LNCAP (cell line): ENCODE results near the gene SPRYD4.

Source experiments
- TF ChIP-seq, protein P1 (sequence below): fragments of 450-650 bp; IDR thresholded peaks from 2 replicates; pipeline ENCODE4 v1.5.1; 2017; ENCODE audit warnings: mild to moderate bottlenecking

Gene SPRYD4

DNA sequence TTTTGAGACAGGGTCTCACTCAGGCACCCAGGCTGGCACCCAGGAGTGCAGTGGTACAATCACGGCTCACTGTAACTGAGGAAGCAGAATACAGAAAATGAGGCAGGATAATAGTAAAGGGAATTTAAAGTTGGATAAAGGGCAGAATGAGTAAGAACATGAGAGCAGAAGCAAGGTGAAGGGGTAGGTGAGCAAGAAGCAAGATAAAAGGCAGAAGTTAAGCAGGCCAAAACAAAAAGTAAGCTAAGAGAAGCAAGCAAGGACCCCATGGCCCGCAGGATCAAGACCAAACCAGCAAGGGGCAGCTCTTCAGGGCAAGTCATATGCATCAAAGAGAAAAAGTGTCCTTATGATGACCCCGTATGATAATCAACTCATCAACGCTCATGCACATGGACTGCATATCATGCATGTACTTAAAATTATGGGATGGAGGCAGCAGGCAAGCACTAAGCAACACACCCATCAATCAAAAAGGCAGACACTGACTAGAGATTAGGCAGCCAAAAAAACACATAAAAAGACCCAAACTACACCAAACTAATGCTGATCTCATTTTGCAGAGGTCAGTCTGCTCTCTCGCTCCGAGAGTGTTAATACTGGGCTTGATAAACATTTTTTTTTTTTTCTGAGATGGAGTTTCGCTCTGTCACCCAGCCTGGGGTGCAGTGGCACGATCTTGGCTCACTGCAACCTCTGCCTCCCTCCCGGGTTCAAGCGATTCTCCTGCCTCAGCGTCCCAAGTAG is 30.8 kb upstream of the SPRYD4 start:
- TF ChIP-seq, protein P1, sequence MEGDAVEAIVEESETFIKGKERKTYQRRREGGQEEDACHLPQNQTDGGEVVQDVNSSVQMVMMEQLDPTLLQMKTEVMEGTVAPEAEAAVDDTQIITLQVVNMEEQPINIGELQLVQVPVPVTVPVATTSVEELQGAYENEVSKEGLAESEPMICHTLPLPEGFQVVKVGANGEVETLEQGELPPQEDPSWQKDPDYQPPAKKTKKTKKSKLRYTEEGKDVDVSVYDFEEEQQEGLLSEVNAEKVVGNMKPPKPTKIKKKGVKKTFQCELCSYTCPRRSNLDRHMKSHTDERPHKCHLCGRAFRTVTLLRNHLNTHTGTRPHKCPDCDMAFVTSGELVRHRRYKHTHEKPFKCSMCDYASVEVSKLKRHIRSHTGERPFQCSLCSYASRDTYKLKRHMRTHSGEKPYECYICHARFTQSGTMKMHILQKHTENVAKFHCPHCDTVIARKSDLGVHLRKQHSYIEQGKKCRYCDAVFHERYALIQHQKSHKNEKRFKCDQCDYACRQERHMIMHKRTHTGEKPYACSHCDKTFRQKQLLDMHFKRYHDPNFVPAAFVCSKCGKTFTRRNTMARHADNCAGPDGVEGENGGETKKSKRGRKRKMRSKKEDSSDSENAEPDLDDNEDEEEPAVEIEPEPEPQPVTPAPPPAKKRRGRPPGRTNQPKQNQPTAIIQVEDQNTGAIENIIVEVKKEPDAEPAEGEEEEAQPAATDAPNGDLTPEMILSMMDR: no peak

DNA sequence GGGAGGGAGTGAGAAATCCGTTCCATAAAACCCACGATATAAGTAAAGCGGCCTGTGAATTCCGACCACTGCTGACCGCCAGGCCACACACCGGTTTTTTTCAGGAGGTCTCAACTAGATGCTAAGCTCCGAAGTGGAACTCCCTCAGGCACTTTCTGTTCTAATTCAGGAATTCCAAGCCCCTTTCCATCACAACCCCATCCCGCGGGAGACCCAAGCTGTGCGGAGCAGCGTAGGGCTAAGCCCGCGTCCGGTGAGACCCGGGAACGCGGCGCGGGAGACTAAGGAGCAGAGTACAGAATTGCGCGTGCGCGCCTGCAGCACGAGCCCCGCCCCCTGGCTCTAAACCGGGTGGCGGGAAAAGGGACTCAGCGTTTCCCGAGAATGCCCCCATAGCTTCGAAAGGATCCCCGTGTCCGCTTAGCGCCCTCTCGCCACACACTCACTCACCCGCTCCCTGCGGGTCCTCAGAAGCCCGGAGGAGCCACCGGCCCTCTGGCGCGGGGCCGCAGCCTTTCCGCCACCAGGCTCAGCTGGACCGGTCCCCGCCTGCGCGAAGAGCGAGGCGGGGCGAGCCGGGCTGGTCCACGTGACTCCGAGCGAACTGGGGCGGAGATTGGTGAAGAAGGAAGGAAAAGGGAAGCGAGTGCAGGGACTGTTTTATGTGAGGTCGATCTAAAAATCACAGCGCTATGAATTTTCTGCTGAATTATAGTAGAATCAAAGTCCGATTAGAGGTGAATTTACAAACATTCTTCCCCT is 19.3 kb upstream of the SPRYD4 start, which contains the start of gene TIMELESS:
TIMELESS (minus strand) TSS at position 567 of the 762 bp plus-strand sequence. CDS start 15,256 bp downstream, outside the sequence.
- TF ChIP-seq, protein P1: no peak

DNA sequence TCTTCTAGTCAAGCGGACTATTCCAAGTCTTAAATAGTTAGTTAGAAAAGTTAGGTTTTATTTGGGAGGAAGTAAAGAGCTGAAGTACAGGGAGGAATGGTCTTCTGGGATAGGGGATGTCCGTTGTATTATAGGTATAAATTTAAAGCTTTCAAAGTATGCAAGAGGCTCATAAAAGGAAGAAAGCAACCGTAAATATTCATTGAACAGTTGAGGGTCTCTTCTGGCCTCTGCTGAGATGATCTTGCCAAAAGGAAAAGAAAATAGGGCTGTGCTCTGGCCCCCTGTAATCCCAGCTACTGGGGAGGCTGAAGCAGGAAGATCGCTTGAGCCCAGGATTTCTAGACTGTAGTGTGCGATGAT is 18.8 kb upstream of the SPRYD4 start:
- TF ChIP-seq, protein P1: no peak

DNA sequence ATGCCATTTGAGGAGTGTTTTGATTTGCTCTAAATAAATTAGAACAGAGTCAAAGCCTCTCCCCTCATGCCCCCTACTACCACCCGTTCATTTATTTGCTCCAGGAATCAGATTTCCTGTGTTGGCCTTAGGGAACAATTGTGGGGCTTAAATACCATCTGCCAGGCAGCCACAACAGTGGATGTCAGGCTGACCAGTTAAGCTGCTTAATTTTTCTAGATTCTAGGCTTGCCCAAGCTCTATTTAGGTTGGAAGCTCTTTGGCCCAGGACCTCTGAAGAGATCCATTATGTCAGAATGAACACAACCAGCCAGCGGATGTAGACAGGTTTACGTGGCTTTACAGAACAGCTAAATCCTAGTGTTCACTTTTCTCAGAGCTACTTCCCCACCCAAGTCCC is 18.1 kb upstream of the SPRYD4 start:
- TF ChIP-seq, protein P1: no peak

DNA sequence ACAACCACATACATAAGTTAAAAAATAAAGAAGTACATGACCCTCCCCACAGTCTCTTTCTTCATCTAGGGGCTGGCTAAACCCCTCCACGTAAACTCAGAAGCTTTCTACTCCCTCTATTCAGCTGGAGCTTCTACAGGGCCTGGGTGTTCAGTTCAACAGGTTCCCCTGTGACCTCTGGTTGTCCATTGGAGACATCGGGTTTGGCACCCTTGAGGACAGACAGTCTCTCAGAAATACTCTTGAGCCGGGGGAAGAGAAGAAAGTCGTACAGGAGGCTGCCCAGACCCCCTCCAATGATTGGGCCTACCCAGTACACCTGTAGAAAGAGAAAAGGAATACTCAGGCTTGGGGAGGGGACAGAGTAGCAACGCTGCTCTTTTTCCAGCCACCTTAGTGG is 17.2 kb upstream of the SPRYD4 start:
- TF ChIP-seq, protein P1: no peak

DNA sequence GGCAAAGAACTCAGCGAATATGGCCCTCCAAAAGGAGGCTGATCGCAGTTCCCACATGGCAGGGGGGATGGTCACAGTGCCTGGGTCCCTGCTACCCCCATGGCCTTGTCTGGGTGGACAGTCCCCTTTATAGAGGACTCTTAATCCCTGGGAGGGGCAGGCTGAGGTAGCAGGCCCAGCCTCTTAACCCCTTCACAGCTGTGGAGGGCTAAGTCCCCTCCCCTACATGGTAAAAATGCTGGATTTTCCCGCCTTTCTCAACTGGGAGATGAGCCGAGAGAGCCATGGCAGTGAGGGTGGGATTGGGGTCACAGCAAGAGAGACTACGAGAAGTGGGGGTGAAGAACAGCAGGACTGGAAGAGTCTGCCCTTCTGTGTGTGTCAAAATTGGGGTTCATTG is 13.8 kb upstream of the SPRYD4 start, which contains the start of gene MIP:
MIP (minus strand) TSS at position 101 of the 400 bp plus-strand sequence; CDS start at position 57, 44 bp downstream.
- TF ChIP-seq, protein P1: no peak

DNA sequence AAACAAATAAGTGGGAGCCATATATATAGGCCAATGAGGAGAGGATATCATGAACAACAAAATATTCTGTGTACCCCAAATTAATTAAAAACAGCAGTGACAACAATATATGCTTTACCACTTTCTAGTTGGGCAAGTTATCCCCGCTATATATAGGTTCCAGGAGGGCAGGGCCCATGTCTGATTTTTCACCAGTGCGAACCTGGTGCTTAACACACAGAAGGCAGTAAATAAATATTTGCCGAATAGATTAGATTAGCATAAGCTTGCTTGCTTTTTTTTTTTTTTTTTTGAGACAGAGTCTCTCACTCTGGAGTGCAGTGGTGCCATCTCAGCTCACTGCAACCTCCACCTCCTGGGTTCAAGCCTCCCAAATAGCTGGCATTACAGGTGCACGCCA is 10.6 kb upstream of the SPRYD4 start:
- TF ChIP-seq, protein P1: no peak
